GM12874 (cell line): ENCODE measurements around the gene NPAS3.

Source experiments
- CTCF ChIP-seq: IDR thresholded peaks from 2 replicates; pipeline ENCODE4 v1.5.1; 2011; ENCODE audit warnings: low read depth, mild to moderate bottlenecking, control low read depth, low read length, moderate library complexity; ENCODE audit not compliant: insufficient read depth

NPAS3 gene

GRCh38 chr14:33652566-33653307 lies 714.1 kb downstream of the NPAS3 start:
- TF ChIP-seq CTCF = no peak

GRCh38 chr14:33653308-33653695 lies 714.6 kb downstream of the NPAS3 start:
- no peak for TF ChIP-seq CTCF

- no peak for TF ChIP-seq CTCF
Measured at GRCh38 chr14:33655421-33655820, 716.7 kb downstream of the NPAS3 start.

- TF ChIP-seq CTCF = no peak
Measured at GRCh38 chr14:33657476-33657875, 718.8 kb downstream of the NPAS3 start.

GRCh38 chr14:33660248-33660647 lies 721.6 kb downstream of the NPAS3 start:
- no peak for TF ChIP-seq CTCF

GRCh38 chr14:33661101-33661500 lies 722.4 kb downstream of the NPAS3 start:
- TF ChIP-seq CTCF = no peak

GRCh38 chr14:33668066-33668465 lies 729.4 kb downstream of the NPAS3 start:
- no peak for TF ChIP-seq CTCF
